HG03064 (cell line): ENCODE measurements around the gene PSMC5.
"Not testable (repeated sequence)": the region's sequence is repeated elsewhere in the genome, so short reads cannot be mapped to it uniquely, and the experiment has no call there.

Source experiments
- ATAC-seq: cut with Tn5 transposase; IDR thresholded peaks from one replicate; pipeline ENCODE4 v1.9.1; 2021; ENCODE audit warnings: low read depth; ENCODE audit not compliant: unreplicated experiment

Gene PSMC5

DNA sequence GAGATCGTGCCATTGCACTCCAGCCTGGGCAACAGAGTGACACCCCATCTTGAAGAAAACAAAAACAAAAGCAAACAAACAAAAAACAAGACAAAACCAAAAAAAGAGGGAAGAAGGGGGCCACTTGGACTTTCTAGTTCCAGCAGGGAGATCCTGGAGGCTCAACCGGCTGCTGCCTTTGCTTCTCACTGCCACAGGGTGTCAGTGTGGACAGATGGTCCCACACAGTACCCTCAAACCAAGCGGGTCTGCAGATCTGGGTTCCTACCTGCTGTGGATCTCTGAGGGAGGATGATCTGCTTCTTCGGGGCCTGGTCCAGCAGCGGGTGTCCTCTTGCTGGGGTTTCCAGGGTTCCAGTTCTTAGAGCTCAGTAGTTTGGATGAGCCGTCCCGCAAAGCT, 39.4 kb downstream of the PSMC5 start:
- ATAC-seq, result not testable (repeated sequence)

DNA sequence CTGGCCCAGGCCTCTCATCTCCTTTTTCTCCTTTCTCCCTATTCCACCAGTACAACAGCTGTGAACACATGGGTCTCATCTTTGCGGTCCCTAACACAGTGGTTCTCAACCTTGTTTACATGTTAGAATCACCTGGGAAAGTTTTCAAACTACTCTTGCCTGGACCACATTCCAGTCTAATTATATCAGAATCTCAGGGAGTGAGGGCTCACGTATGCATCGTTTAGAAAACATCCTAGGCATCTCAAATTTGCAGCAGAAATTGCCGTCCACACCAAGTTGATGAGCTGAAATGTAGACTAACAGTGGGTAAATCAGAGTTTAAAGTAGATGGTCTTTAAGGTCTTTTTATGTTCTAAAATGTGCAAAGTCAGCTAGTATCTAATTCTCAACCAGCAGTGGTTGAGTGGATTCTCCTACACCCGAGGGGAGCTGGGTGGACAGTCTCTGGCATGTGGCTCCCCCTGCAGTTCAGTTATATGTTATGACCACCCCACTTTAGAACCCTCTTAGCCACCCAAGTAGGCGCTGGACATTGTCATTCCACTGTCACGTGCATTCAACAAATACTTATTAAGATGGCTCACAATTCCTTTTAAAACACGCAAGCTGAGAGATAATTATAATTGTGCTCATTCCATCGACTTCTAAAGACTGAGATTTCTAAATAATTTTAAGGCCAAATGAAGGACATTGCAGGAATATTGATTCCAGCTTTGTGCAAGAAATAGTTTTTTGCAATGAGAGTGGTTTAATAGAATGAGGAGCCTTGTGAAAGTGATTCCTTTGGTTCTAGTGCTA, 42.5 kb downstream of the PSMC5 start:
- ATAC-seq, result not testable (repeated sequence)

DNA sequence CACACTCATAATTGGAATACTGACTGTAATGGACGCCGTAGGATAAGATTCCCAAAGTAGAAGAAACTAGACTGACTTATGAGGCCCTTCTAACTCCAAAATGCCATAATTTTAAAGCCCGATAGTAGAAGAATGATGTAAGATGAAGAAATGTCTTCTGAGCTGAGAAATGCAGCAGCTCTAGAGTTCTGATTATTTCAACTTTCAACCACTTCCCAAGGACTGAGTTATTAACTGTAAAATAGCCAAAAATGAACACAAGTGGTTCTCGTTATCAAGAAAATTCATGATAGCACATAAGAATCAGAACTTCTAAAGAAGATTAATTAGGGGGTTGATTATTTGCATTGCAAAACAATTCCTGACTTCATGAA, 43.0 kb downstream of the PSMC5 start:
- not testable (repeated sequence) for ATAC-seq

DNA sequence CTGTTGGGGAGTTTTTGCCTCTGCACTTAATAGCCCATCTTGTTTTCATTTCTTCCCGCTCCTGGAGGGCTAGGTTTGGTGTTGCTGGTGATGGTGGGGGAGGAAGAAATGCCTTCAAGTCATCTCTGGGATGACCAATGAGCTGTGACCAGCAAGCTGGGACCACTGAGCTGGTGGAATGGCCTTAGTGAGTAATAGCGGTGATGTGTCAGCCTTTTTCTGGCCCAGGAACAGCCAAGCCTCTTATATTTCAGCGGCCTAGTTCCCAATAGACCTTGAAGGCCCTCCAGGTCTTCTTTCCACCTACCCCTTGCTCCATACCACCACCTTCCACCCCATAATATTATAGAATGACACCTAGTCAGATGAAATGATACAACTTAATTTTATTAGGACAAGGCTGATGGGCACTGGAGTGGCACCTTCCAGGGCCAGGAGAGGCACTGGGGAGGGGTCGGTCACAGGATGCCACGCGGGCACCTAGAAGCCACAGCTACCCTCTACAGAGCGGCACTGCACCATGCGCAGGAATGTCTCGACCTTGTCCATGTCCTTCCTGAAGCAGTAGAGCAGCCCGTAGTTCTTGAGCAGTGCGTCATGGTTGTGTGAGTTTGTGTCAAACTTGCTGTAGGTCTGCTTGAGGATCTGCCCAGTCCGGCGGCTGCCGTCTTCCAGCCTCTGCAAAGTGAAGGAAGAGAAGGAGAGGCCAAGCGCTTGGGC, 44.6 kb downstream of the PSMC5 start:
- not testable (repeated sequence) for ATAC-seq

DNA sequence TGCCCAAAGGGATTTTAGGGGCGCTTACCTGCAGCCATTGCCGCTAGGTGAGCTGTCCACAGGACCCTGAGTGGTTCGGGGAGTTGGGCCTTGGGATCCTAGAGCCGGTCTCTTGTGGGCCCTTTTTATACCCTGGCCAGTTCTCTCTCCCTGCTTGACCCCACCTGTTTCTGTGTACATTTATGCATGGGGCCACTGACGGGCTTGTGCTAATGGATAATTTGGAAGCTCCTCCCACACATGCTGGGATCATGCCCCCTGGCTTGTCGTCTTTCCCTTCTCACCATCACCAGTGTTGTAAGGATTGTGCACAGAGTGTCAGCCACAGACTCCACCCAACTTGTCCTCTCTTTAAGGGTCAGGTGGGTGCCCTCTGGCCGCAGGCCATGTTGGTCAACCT, 46.3 kb downstream of the PSMC5 start, which contains the start of gene CSH2:
Gene CSH2, minus strand, starts transcription at position 101 of the 400 bp plus-strand sequence. Its CDS starts 63 bp downstream, at position 38.
- not testable (repeated sequence) for ATAC-seq

DNA sequence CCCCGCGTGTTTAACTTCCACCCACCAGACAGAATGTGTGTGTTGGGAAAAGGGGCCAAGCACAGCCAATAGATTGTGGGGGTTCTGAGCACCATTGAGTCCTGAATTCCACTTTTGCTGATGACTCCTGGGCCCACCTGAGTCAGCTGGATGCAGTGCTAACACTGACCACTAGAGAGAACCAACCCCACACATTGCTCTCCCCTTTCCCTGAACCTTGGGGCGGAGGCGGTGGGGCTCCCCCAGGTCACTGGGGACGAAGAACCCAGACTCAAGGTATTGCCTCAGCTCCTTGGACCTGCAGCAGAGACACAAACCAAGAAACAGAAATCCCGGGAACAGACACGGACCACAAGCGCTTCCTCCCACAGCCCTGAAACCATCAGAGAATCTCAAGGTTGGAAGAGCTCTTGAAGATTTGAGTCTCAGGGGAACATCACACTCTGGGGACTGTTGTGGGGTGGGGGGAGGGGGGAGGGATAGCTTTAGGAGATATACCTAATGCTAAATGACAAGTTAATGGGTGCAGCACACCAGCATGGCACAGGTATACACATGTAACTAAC, 46.9 kb downstream of the PSMC5 start:
- not testable (repeated sequence) for ATAC-seq

DNA sequence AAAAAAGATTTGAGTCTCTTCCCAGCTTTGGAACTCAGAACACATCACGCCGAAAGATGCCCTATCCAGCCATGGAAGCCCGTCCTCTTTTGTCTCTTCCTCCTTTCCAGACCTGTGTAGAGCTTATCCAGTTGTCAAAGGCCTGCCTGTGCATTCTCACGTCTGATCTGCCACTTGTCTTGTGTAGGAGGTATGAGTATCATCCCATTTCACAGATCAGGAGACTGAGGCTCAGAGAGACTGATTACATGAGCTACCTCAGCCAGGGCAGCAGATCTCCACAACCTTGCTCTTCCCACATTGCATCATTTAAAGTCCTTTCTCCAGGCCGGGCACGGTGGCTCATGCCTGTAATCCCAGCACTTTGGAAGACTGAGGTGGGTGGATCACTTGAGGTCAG, 47.5 kb downstream of the PSMC5 start:
- ATAC-seq, result not testable (repeated sequence)

DNA sequence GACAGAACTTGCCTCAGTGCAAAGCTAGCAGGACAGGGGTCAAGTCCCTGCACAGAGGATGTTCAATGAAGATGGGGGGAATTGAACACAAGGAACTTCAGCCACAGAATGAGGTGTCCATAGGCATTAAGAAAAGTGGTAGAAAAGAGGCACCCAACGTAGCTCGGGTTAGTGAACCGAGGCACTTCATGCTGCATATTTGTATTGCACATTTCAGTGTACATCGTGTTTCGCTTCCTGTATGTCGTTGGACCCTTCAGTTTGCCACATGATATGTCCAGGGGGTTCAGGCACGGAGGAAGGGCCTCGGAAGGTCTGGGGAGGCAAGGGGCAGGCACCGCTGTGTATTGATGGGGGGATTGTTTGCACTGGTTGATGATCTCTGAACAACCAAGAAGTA, 51.2 kb downstream of the PSMC5 start:
- ATAC-seq, result not testable (repeated sequence)

DNA sequence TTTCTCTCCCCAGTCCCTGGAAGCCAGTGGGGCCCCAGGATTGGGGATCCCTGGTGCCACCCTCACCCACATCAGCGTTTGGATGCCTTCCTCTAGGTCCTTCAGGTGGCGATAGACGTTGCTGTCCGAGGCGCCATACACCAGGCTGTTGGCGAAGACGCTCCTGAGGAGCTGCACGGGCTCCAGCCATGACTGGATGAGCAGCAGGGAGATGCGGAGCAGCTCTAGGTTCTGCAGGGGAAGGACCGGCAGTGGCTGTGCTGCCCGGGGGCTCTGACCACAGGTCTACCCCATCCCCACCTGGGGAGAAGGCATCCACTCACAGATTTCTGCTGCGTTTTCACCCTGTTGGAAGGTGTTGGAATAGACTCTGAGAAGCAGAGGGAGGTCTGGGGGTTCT, 53.5 kb downstream of the PSMC5 start:
- no peak for ATAC-seq

DNA sequence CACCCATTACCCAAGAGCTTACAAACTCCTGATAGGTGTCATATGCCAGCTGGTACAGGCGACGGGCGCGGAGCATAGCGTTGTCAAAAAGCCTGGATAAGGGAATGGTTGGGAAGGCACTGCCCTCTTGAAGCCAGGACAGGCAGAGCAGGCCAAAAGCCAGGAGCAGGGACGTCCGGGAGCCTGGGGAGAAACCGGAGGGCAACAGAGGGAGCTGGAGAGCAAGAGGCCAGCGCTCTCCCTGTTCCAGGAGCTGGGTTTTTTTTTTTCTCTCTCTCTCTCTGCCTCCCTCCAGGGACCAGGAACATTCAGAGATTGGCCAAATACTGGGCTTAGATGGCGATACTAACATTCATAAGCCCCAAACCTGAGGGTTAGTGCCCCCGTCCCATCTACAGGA, 54.1 kb downstream of the PSMC5 start:
- not testable (repeated sequence) for ATAC-seq
